Measurements from ENCODE around the gene ITGB1BP1. TPM values are rescaled to one million over a fixed set of nuclear protein-coding genes. Genes with fewer than 3 reads are reported as not detected.
A peak's percentile ranks its signal among the peaks of the same experiment; 100 is the strongest.

ITGB1BP1 gene
- total RNA-seq, 1 experiment from 2014 or later = 32.7 TPM

GRCh38 chr2:9461079-9461478, 37.8 kb upstream of the ITGB1BP1 start (continued):
- TF ChIP-seq SMAD4 (CRISPR knock-in tag; IDR thresholded peaks at IDR 0.05) (no peak), E2F5 (CRISPR knock-in tag; IDR thresholded peaks at IDR 0.05) (no peak)

- POLR2A ChIA-PET = no interaction called here
- 0 out of 2 replicates have a peak overlapping the region, but pooled peaks have one; percentile 19 for H3K27ac Mint-ChIP-seq
- no peaks in the 10 kb centered on the region for H3K9me3 Mint-ChIP-seq
- no peak overlapping the region for H3K4me3 Mint-ChIP-seq
- no peak for ATAC-seq
- CTCF ChIA-PET = no interaction called here
- peaks cover 41% of the 10 kb centered on the region for H3K36me3 Mint-ChIP-seq
- TF ChIP-seq MYBL2 (CRISPR knock-in tag; IDR thresholded peaks at IDR 0.05) (no peak), USF1 (CRISPR knock-in tag; IDR thresholded peaks at IDR 0.05) (no peak), ZNF532 (CRISPR knock-in tag; IDR thresholded peaks at IDR 0.05; ENCODE audit: borderline replicate concordance) (no peak), ZNF671 (CRISPR knock-in tag; IDR thresholded peaks at IDR 0.05) (no peak), NR1H2 (CRISPR knock-in tag; IDR thresholded peaks at IDR 0.05) (no peak), MAX (CRISPR knock-in tag; IDR thresholded peaks at IDR 0.05) (no peak), RORB (CRISPR knock-in tag; IDR thresholded peaks at IDR 0.05) (no peak)
- H3K27me3 Mint-ChIP-seq (ENCODE audit: low read depth) = no peaks in the 10 kb centered on the region
- DNase-seq (ENCODE audit: low spot score) = no peak
- peaks cover 6% of the 10 kb centered on the region for H3K4me1 Mint-ChIP-seq
Observed at GRCh38 chr2:9460441-9461017, 37.2 kb upstream of the ITGB1BP1 start.

- Mint-ChIP-seq H3K36me3 (peaks cover 56% of the 10 kb centered on the region), H3K4me3 (no peak overlapping the region), H3K4me1 (no peaks in the 10 kb centered on the region), H3K27me3 (ENCODE audit: low read depth) (no peaks in the 10 kb centered on the region), H3K27ac (no peak overlapping the region), H3K9me3 (no peaks in the 10 kb centered on the region)
- DNase-seq (ENCODE audit: low spot score) = no peak
- no peak for ATAC-seq
- ChIA-PET CTCF (no interaction called here), POLR2A (no interaction called here)
- TF ChIP-seq FOXK1 (CRISPR knock-in tag; IDR thresholded peaks at IDR 0.05) (no peak), SMAD3 (CRISPR knock-in tag; IDR thresholded peaks at IDR 0.05; ENCODE audit: borderline replicate concordance) (no peak)
Observed at GRCh38 chr2:9451231-9451630, 27.9 kb upstream of the ITGB1BP1 start.

GRCh38 chr2:9445089-9445488, 21.8 kb upstream of the ITGB1BP1 start:
- TF ChIP-seq TEAD1 (CRISPR knock-in tag; IDR thresholded peaks at IDR 0.05) (no peak), AFF4 (CRISPR knock-in tag; IDR thresholded peaks at IDR 0.05; ENCODE audit: borderline replicate concordance) (no peak), JUN (CRISPR knock-in tag; IDR thresholded peaks at IDR 0.05) (no peak), ZNF532 (CRISPR knock-in tag; IDR thresholded peaks at IDR 0.05; ENCODE audit: borderline replicate concordance) (no peak), MYBL2 (CRISPR knock-in tag; IDR thresholded peaks at IDR 0.05) (no peak), ZNF121 (CRISPR knock-in tag; IDR thresholded peaks at IDR 0.05) (no peak)
- POLR2A ChIA-PET = no interaction called here

More at GRCh38 chr2:9445089-9445488, 21.8 kb upstream of the ITGB1BP1 start:
- H3K36me3 Mint-ChIP-seq = peaks cover 66% of the 10 kb centered on the region
- DNase-seq (ENCODE audit: low spot score) (no peak), ATAC-seq (no peak)
- H3K9me3 Mint-ChIP-seq = no peaks in the 10 kb centered on the region
- no peaks in the 10 kb centered on the region for H3K27me3 Mint-ChIP-seq (ENCODE audit: low read depth)
- no peaks in the 10 kb centered on the region for H3K4me1 Mint-ChIP-seq
- no peak overlapping the region for H3K27ac Mint-ChIP-seq
- CTCF ChIA-PET = no interaction called here
- no peak overlapping the region for H3K4me3 Mint-ChIP-seq
